H1 (cell line): ENCODE results near the gene ESPNL.

Experiments used
- CTCF ChIP-seq, 3 experiments: IDR thresholded peaks; 1 replicate in 2 of 3; 2 replicates in 1 of 3; pipeline versions ENCODE4 v1.5.1 to v1.6.1; 2011; ENCODE audit warnings: low read length in 3 of 3, mild to moderate bottlenecking in 3 of 3, inconsistent platforms in 2 of 3, low read depth in 1 of 3, moderate library complexity in 1 of 3; ENCODE audit not compliant: insufficient read depth in 1 of 3; ENCODE audit errors: control extremely low read depth in 1 of 3
- EGR1 ChIP-seq: IDR thresholded peaks from 2 replicates; pipeline ENCODE4 v1.6.1; 2011; ENCODE audit warnings: low read depth, low read length, borderline replicate concordance
- HDAC2 ChIP-seq, 2 experiments: fragments of 300-600 bp in 1 of 2; sonication (generic) in 1 of 2; IDR thresholded peaks; 2 replicates each; pipeline ENCODE4 v1.6.1; 2011 to 2012; ENCODE audit warnings: low read depth in 2 of 2, low read length in 2 of 2, mild to moderate bottlenecking in 2 of 2, moderate library complexity in 2 of 2, borderline replicate concordance in 1 of 2, inconsistent platforms in 1 of 2
- POLR2A ChIP-seq, 2 experiments: IDR thresholded peaks; 1 replicate in 1 of 2; 2 replicates in 1 of 2; pipeline ENCODE4 v1.6.1; 2011; ENCODE audit warnings: low read depth in 2 of 2, low read length in 2 of 2, mild to moderate bottlenecking in 2 of 2; ENCODE audit errors: control extremely low read depth in 1 of 2
- RAD21 ChIP-seq, 2 experiments: IDR thresholded peaks in 1 of 2; conservative IDR thresholded peaks in 1 of 2; 2 replicates each; pipeline ENCODE4 v1.6.1; 2011; ENCODE audit warnings: low read depth in 2 of 2, low read length in 2 of 2, improper control_type of control experiment in 1 of 2, inconsistent platforms in 1 of 2, mild to moderate bottlenecking in 1 of 2, moderate library complexity in 1 of 2
- RFX5 ChIP-seq: IDR thresholded peaks from 2 replicates; pipeline ENCODE4 v1.6.1; 2011; ENCODE audit warnings: low read depth, low read length, improper control_type of control experiment, borderline replicate concordance
- SUZ12 ChIP-seq: fragments of 200-600 bp; sonication (generic); IDR thresholded peaks from 2 replicates; pipeline ENCODE4 v1.6.1; 2012; ENCODE audit warnings: mild to moderate bottlenecking, inconsistent platforms, low read length, moderate library complexity, mixed read lengths
- TAF1 ChIP-seq: IDR thresholded peaks from 2 replicates; pipeline ENCODE4 v1.6.1; 2011; ENCODE audit warnings: mild to moderate bottlenecking, low read depth, low read length
- TBP ChIP-seq: IDR thresholded peaks from 2 replicates; pipeline ENCODE4 v1.6.1; 2011; ENCODE audit warnings: low read depth, low read length, improper control_type of control experiment
- ZNF274 ChIP-seq: IDR thresholded peaks from 2 replicates; pipeline ENCODE4 v1.7.0; 2012; ENCODE audit warnings: low read length, borderline replicate concordance; ENCODE audit errors: extremely low read depth

GRCh38 chr2:238106698-238107524 lies 6.8 kb downstream of the ESPNL start:
- peak in 2 of 3 experiments; percentile 46 to 50; a peak in 2 of 4 replicates for TF ChIP-seq CTCF (IDR thresholded peaks at IDR 0.05; ENCODE audit: control extremely low read depth in 1 of 3, insufficient read depth in 1 of 3, low read depth in 1 of 3, low read length in 3 of 3)
- TF ChIP-seq POLR2A (IDR thresholded peaks at IDR 0.05; ENCODE audit: control extremely low read depth in 1 of 2, low read depth in 2 of 2, low read length in 2 of 2) = no peak
- no peak for TF ChIP-seq RFX5
- no peak for TF ChIP-seq EGR1
- TF ChIP-seq RAD21 (IDR thresholded peaks at IDR 0.05 in 1 of 2, conservative IDR thresholded peaks at IDR 0.05 in 1 of 2; ENCODE audit: low read depth in 2 of 2, low read length in 2 of 2) = peak; percentile 66 to 67
- TF ChIP-seq HDAC2 (IDR thresholded peaks at IDR 0.05; ENCODE audit: borderline replicate concordance in 1 of 2, low read depth in 2 of 2, low read length in 2 of 2) = no peak
- TF ChIP-seq TBP = no peak
- TF ChIP-seq TAF1 = no peak
- TF ChIP-seq ZNF274 = no peak
- no peak for TF ChIP-seq SUZ12
